GM18502 (cell line): ENCODE data around the gene RNF41.
"Not testable (repeated sequence)": the region's sequence is repeated elsewhere in the genome, so short reads cannot be mapped to it uniquely, and the experiment has no call there.

ENCODE experiments used
- ATAC-seq: cut with Tn5 transposase; IDR thresholded peaks from one replicate; pipeline ENCODE4 v1.9.1; 2021; ENCODE audit warnings: mild to moderate bottlenecking; ENCODE audit not compliant: unreplicated experiment, poor library complexity

The RNF41 gene

GRCh38 chr12:56219840-56220239 is 1.9 kb downstream of the RNF41 start:
- no peak for ATAC-seq

DNA sequence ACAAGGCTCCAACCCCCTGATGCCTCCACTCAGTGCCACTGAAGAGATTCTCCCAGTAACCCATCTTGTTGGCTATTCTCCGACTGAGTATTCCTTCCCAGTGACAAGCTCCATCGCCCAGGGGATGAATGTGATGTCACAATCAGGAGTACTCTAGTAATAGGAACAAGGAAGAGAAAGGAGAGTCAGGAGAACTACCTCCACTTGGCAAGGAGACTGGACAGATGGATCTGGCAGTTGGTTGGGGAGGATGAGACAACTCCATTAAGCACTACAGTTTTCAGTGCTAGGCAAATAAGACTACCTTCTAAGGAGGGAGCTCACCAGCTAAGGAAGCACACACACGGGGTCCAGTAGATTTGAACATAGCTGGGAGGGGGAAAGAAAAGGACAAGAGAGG is 5.3 kb downstream of the RNF41 start:
- no peak for ATAC-seq

- ATAC-seq = no peak
Observed at GRCh38 chr12:56213878-56214277, 7.8 kb downstream of the RNF41 start.

DNA sequence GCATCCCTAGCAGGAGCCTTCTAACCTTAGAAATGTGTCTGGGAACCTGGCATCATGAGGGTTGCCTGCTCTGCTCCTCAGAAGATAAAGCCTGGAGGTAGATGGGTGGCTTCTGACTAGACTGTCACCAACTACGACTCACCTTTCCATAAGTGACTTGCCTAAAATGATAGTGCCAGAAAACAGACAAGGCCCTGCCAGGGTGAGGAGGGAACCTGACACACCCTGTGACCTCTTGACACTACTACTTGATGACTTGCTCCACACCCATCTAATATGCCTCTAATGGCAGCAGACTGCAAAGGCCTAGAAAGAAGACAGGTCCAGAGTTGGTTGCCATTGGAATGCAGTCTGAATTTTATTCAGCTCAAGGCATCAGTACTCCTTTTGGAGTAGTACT is 9.4 kb downstream of the RNF41 start:
- ATAC-seq = no peak

GRCh38 chr12:56208006-56208405 is 13.7 kb downstream of the RNF41 start:
- ATAC-seq = no peak

DNA sequence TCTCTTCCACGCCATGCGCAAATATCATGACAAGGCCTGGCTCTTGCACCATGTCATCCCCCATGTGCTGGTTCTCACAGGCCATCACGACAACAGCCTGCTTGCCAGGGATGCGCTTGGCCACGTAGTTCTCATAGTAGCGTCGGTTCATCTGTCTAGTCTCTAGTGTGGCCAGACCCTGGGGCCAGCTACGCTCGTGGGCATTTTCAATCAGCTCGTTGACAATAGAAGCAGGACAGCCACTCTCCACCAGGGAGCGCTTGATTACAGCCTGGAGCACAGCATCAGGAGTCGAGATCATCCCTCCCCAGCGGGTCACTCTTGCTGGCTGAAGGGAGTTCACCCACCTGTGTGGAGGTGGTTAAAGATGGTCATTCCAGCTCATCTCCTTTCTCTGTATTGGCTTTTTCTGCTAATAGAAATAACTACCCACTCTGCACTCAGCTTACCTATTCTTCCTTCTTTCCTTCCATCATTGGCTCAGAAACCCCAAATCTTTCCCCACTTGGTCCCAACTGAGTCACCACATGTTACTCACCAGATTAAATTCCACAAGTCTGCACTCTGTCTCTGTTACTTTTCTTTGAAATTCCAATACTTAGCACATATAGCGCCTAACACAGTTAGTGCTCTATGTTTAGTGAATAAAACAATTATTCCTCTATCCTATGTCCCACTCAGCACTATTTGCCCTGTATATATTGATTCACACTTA is 15.1 kb downstream of the RNF41 start:
- ATAC-seq = no peak

GRCh38 chr12:56205445-56205844 is 16.3 kb downstream of the RNF41 start:
- ATAC-seq = no peak

DNA sequence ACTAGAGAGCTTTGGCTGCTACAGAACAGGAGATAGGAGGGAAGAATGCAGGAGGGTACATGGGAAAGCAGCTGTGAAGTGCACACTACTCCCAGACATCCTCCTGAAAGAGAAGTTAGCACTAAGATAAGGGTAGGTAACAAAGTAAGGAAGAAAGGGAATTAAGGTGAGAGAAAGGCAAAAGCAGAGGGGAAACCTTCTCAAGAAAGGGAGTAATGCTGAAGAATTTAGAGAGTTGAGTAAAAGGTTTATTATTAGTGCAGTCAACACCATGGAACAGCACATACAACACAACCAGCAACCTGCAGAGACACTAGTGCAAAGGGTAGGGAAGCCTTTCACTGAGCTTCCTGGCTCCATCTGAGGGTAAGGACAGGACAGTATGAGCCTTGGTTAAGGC is 17.4 kb downstream of the RNF41 start:
- no peak for ATAC-seq

- no peak for ATAC-seq
Observed at GRCh38 chr12:56202838-56203237, 18.9 kb downstream of the RNF41 start.

- ATAC-seq = no peak
Observed at GRCh38 chr12:56202366-56202765, 19.4 kb downstream of the RNF41 start.

- ATAC-seq = no peak
Observed at GRCh38 chr12:56198836-56199235, 22.9 kb downstream of the RNF41 start.

GRCh38 chr12:56197921-56198635 is 23.6 kb downstream of the RNF41 start:
- no peak for ATAC-seq

GRCh38 chr12:56196818-56197550 is 24.7 kb downstream of the RNF41 start:
- ATAC-seq = not testable (repeated sequence)

GRCh38 chr12:56193025-56193578 is 28.6 kb downstream of the RNF41 start:
- no peak for ATAC-seq

GRCh38 chr12:56192582-56192981 is 29.1 kb downstream of the RNF41 start:
- no peak for ATAC-seq

- no peak for ATAC-seq
Observed at GRCh38 chr12:56190695-56191155, 31.0 kb downstream of the RNF41 start.

GRCh38 chr12:56189918-56190694 is 31.6 kb downstream of the RNF41 start:
- ATAC-seq = peak; percentile 38

DNA sequence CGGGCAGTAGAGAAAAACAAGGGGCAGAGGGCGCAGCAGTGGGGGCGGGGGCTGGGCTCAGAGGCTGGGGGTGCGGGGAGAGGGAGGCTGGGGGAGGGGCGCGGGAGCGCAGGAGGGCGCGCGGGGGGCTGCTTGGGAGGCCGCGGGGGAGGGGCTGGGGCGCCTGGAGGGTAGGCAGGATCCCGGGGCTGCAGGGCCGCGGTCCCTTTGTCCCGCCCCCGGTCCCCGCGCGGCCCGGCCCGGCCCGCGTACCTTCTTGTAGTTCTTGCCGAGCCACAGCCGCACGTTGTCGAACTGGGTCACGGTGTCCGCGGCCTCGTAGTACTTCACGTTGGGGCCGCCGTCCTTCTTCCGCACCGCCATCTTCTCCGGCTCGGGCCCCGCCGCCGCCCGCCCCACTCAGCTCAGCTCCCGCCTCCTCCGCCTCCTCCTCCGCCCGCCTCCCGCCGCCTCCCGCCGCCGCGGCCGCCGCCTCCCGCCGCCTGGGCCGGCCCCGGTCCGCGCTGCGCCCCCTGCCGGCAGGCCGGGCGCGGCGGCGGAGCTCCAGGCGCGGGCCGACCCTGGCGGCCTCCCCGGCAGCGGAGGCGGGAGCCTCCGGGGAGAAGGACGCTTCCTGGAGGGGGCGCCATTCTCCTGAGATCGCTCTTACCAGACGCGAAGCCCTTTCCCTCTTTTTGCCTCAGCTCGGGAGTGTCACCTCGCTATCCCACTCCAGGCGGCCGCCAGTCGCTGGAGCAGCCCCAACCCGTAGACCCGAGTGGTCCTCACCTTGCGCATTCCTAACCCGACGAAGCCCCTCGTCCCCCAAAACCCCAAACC is 32.4 kb downstream of the RNF41 start, which contains the start of gene SMARCC2:
Gene SMARCC2 (minus strand): TSS at position 385 of the 819 bp plus-strand sequence. CDS start 22 bp downstream, at position 363.
- ATAC-seq = peak; percentile 75

DNA sequence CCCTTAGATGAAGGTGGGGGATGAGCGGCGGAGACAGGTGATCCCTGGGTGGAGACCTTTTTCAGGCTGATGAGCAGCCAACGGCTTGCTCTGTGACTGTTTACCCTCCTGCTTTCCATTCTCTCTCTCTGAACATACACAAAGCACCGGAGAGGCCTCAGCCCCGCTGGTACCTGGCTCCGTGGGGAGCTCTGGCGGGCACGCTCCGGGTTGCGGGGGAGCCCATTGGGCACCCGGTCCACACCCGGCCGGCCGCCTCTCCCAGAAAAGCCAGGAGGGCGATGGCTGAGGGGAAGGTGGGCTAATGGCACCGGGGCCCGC is 33.0 kb downstream of the RNF41 start:
- ATAC-seq = peak; percentile 6
